Measurements from ENCODE around the gene HTT. TPM values are rescaled to one million over a fixed set of nuclear protein-coding genes. Genes with fewer than 3 reads are reported as not detected.

HTT gene
- total RNA-seq, 2 experiments from 2014 or later = 54.2 to 56.5 TPM

- no peaks in the 10 kb centered on the region for H3K27me3 Mint-ChIP-seq
- intact Hi-C loops (cut with micrococcal nuclease) = no loop called here
- H3K27ac Mint-ChIP-seq = no peak overlapping the region
- no peak overlapping the region for H3K4me3 Mint-ChIP-seq
- no peaks in the 10 kb centered on the region for H3K9me3 Mint-ChIP-seq
- H3K4me1 Mint-ChIP-seq (ENCODE audit: low read depth) = peaks cover 2% of the 10 kb centered on the region
- POLR2A ChIA-PET = no interaction called here
- no peak for DNase-seq
- peaks cover 30% of the 10 kb centered on the region for H3K36me3 Mint-ChIP-seq (ENCODE audit: low read depth)
- no peak for TF ChIP-seq CTCF (IDR thresholded peaks at IDR 0.05)
- no peak for ATAC-seq
- CTCF ChIA-PET = no interaction called here
Observed at GRCh38 chr4:3218824-3219760, 144.6 kb downstream of the HTT start.

GRCh38 chr4:3219761-3220475 lies 145.4 kb downstream of the HTT start:
- POLR2A ChIA-PET = no interaction called here
- intact Hi-C loops (cut with micrococcal nuclease) = no loop called here
- no peaks in the 10 kb centered on the region for H3K27me3 Mint-ChIP-seq
- H3K4me3 Mint-ChIP-seq = no peak overlapping the region
- peaks cover 28% of the 10 kb centered on the region for H3K36me3 Mint-ChIP-seq (ENCODE audit: low read depth)
- peaks cover 2% of the 10 kb centered on the region for H3K4me1 Mint-ChIP-seq (ENCODE audit: low read depth)
- no peaks in the 10 kb centered on the region for H3K9me3 Mint-ChIP-seq
- TF ChIP-seq CTCF (IDR thresholded peaks at IDR 0.05) = no peak
- CTCF ChIA-PET = no interaction called here
- no peak overlapping the region for H3K27ac Mint-ChIP-seq
- no peak for ATAC-seq
- no peak for DNase-seq

- DNase-seq = no peak
- intact Hi-C loops (cut with micrococcal nuclease) = no loop called here
- TF ChIP-seq CTCF (IDR thresholded peaks at IDR 0.05) = no peak
- Mint-ChIP-seq H3K4me3 (no peak overlapping the region), H3K27me3 (no peaks in the 10 kb centered on the region), H3K4me1 (ENCODE audit: low read depth) (peaks cover 2% of the 10 kb centered on the region), H3K36me3 (ENCODE audit: low read depth) (peaks cover 28% of the 10 kb centered on the region), H3K9me3 (no peaks in the 10 kb centered on the region), H3K27ac (no peak overlapping the region)
- no peak for ATAC-seq
- ChIA-PET POLR2A (no interaction called here), CTCF (no interaction called here)
Observed at GRCh38 chr4:3220476-3221183, 146.1 kb downstream of the HTT start.

- POLR2A ChIA-PET = no interaction called here
Observed at GRCh38 chr4:3221184-3221494, 146.7 kb downstream of the HTT start.

More at GRCh38 chr4:3221184-3221494, 146.7 kb downstream of the HTT start:
- Mint-ChIP-seq H3K4me3 (no peak overlapping the region), H3K36me3 (ENCODE audit: low read depth) (peaks cover 26% of the 10 kb centered on the region), H3K27ac (no peak overlapping the region), H3K27me3 (no peaks in the 10 kb centered on the region), H3K4me1 (ENCODE audit: low read depth) (peaks cover 2% of the 10 kb centered on the region), H3K9me3 (no peaks in the 10 kb centered on the region)
- ATAC-seq (no peak), DNase-seq (no peak)
- CTCF ChIA-PET = no interaction called here
- no peak for TF ChIP-seq CTCF (IDR thresholded peaks at IDR 0.05)
- intact Hi-C loops (cut with micrococcal nuclease) = no loop called here
